H9 (cell line): Measurements from ENCODE around the gene CCDC138. TPM values are rescaled to one million over a fixed set of nuclear protein-coding genes. Genes with fewer than 3 reads are reported as not detected.

Source experiments
- DNase-seq: peaks from one replicate; pipeline ENCODE4 v3.0.0-alpha.2; 2017
- H2AFZ ChIP-seq: one replicate; pipeline ENCODE4 v1.6.1; 2013; ENCODE audit warnings: mild to moderate bottlenecking, low read length, control low read depth, moderate library complexity
- H2AK5ac ChIP-seq: 2 replicates; pipeline ENCODE4 v1.6.1; 2013; ENCODE audit warnings: low read length, control low read depth, mixed read lengths; ENCODE audit not compliant: insufficient read length
- H2BK120ac ChIP-seq: one replicate; pipeline ENCODE4 v1.6.1; 2013; ENCODE audit warnings: low read depth, mild to moderate bottlenecking, low read length, control low read depth, inconsistent platforms; ENCODE audit not compliant: poor library complexity, severe bottlenecking
- H2BK12ac ChIP-seq: 2 replicates; pipeline ENCODE4 v1.6.1; 2013; ENCODE audit warnings: low read length, control low read depth, mixed read lengths, low read depth; ENCODE audit not compliant: insufficient read length
- H2BK15ac ChIP-seq: 2 replicates; pipeline ENCODE4 v1.6.1; 2013; ENCODE audit warnings: low read depth, low read length, control low read depth
- H2BK20ac ChIP-seq: one replicate; pipeline ENCODE4 v1.6.1; 2013; ENCODE audit warnings: low read depth, mild to moderate bottlenecking, low read length, control low read depth, inconsistent platforms; ENCODE audit not compliant: poor library complexity, severe bottlenecking
- H2BK5ac ChIP-seq: 2 replicates; pipeline ENCODE4 v1.6.1; 2013; ENCODE audit warnings: low read length, control low read depth, mixed read lengths; ENCODE audit not compliant: insufficient read length
- H3K14ac ChIP-seq: 2 replicates; pipeline ENCODE4 v1.6.1; 2013; ENCODE audit warnings: low read length, control low read depth; ENCODE audit not compliant: insufficient read depth
- H3K18ac ChIP-seq: 2 replicates; pipeline ENCODE4 v1.6.1; 2013; ENCODE audit warnings: low read depth, mild to moderate bottlenecking, mixed read lengths, low read length, control low read depth; ENCODE audit not compliant: insufficient read length
- H3K23ac ChIP-seq: 2 replicates; pipeline ENCODE4 v1.6.1; 2013; ENCODE audit warnings: low read length, control low read depth, mixed read lengths, low read depth; ENCODE audit not compliant: insufficient read length
- H3K23me2 ChIP-seq: 2 replicates; pipeline ENCODE4 v1.6.1; 2013; ENCODE audit warnings: low read depth, mild to moderate bottlenecking, mixed read lengths, low read length, control low read depth; ENCODE audit not compliant: insufficient read length, poor library complexity, severe bottlenecking
- H3K27ac ChIP-seq: 2 replicates; pipeline ENCODE4 v1.5.1; 2013; ENCODE audit warnings: low read length, control low read depth, mixed read lengths, low read depth; ENCODE audit not compliant: insufficient read length
- H3K27me3 ChIP-seq: 2 replicates; pipeline ENCODE4 v1.6.1; 2013; ENCODE audit warnings: low read length, control low read depth, inconsistent platforms; ENCODE audit not compliant: insufficient read depth
- H3K4ac ChIP-seq: 2 replicates; pipeline ENCODE4 v1.6.1; 2013; ENCODE audit warnings: low read depth, mild to moderate bottlenecking, control low read depth, inconsistent platforms, low read length, moderate library complexity
- H3K4me1 ChIP-seq: 2 replicates; pipeline ENCODE4 v1.6.1; 2013; ENCODE audit warnings: low read length, control low read depth, inconsistent platforms; ENCODE audit not compliant: insufficient read depth
- H3K4me2 ChIP-seq: 2 replicates; pipeline ENCODE4 v1.6.1; 2013; ENCODE audit warnings: low read length, control low read depth, mixed read lengths; ENCODE audit not compliant: insufficient read length, insufficient read depth
- H3K56ac ChIP-seq: 2 replicates; pipeline ENCODE4 v1.6.1; 2013; ENCODE audit warnings: low read depth, mild to moderate bottlenecking, mixed read lengths, low read length, control low read depth; ENCODE audit not compliant: insufficient read length
- H3K79me1 ChIP-seq: 2 replicates; pipeline ENCODE4 v1.6.1; 2013; ENCODE audit warnings: low read depth, mild to moderate bottlenecking, moderate library complexity, low read length, control low read depth, inconsistent platforms; ENCODE audit not compliant: insufficient read depth, poor library complexity, severe bottlenecking
- H3K79me2 ChIP-seq: 2 replicates; pipeline ENCODE4 v1.6.1; 2013; ENCODE audit warnings: low read length, control low read depth, inconsistent platforms; ENCODE audit not compliant: insufficient read depth
- H3K9ac ChIP-seq: 2 replicates; pipeline ENCODE4 v1.6.1; 2013; ENCODE audit warnings: low read length, control low read depth, mixed read lengths; ENCODE audit not compliant: insufficient read length; ENCODE audit errors: extremely low read depth
- H3K9me3 ChIP-seq: one replicate; pipeline ENCODE4 v1.6.1; 2013; ENCODE audit warnings: low read depth, low read length, inconsistent platforms; ENCODE audit not compliant: control insufficient read depth
- H3T11ph ChIP-seq: one replicate; pipeline ENCODE4 v1.6.1; 2013; ENCODE audit warnings: mild to moderate bottlenecking, low read length, control low read depth, inconsistent platforms
- H4K20me1 ChIP-seq: one replicate; pipeline ENCODE4 v1.6.1; 2013; ENCODE audit not compliant: control insufficient read depth, insufficient read length, insufficient read depth
- H4K5ac ChIP-seq: 2 replicates; pipeline ENCODE4 v1.6.1; 2013; ENCODE audit warnings: low read depth, mild to moderate bottlenecking, mixed read lengths, low read length, control low read depth; ENCODE audit not compliant: insufficient read length
- H4K8ac ChIP-seq: replicated peaks from 2 replicates; pipeline ENCODE4 v1.6.1; 2013; ENCODE audit warnings: low read length, control low read depth, mixed read lengths, low read depth; ENCODE audit not compliant: insufficient read length
- H4K91ac ChIP-seq: 2 replicates; pipeline ENCODE4 v1.6.1; 2013; ENCODE audit warnings: low read depth, mild to moderate bottlenecking, moderate library complexity, mixed read lengths, low read length, control low read depth; ENCODE audit not compliant: insufficient read length
- H3K27ac Mint-ChIP-seq, 3 experiments: 2 replicates in 2 of 3; 3 replicates in 1 of 3; pipeline ENCODE4 v1.8.0; 2020 to 2021; ENCODE audit warnings: mixed read lengths in 3 of 3, mild to moderate bottlenecking in 1 of 3, moderate library complexity in 1 of 3
- H3K27me3 Mint-ChIP-seq: 2 replicates; pipeline ENCODE4 v1.8.0; 2021; ENCODE audit warnings: low read depth, mild to moderate bottlenecking, moderate library complexity, mixed read lengths
- H3K36me3 Mint-ChIP-seq, 3 experiments: 2 replicates in 2 of 3; 3 replicates in 1 of 3; pipeline ENCODE4 v1.8.0; 2020 to 2021; ENCODE audit warnings: low read depth in 3 of 3, mixed read lengths in 3 of 3; ENCODE audit not compliant: insufficient read depth in 1 of 3
- H3K4me1 Mint-ChIP-seq, 2 experiments: 2 replicates each; pipeline ENCODE4 v1.8.0; 2020; ENCODE audit warnings: mixed read lengths in 2 of 2
- H3K4me3 Mint-ChIP-seq, 2 experiments: 2 replicates in 1 of 2; 3 replicates in 1 of 2; pipeline ENCODE4 v1.8.0; 2020 to 2021; ENCODE audit warnings: mild to moderate bottlenecking in 2 of 2, mixed read lengths in 2 of 2, moderate library complexity in 1 of 2
- H3K9me3 Mint-ChIP-seq, 2 experiments: 2 replicates in 1 of 2; 3 replicates in 1 of 2; pipeline ENCODE4 v1.8.0; 2020; ENCODE audit warnings: mild to moderate bottlenecking in 2 of 2, mixed read lengths in 2 of 2, moderate library complexity in 1 of 2
- CTCF ChIP-seq: fragments of 200-600 bp; sonication (generic); conservative IDR thresholded peaks from 3 replicates; pipeline ENCODE4 v1.8.0; 2021; ENCODE audit warnings: antibody characterized with exemption, mild to moderate bottlenecking
- WGBS: extraction: QIAGEN DNeasy Blood & Tissue Kit; methylation state at CpG from one replicate; pipeline ENCODE4 v1.1.7; 2013; ENCODE audit warnings: missing lambda C conversion rate, low lambda C conversion rate, mixed read lengths; ENCODE audit not compliant: insufficient read length; ENCODE audit errors: extremely low coverage; 5-methylcytosine and 5-hydroxymethylcytosine counted together
- total RNA-seq: library from RNA; stranded (reverse); gene quantifications from 2 replicates; pipeline ENCODE4 v1.2.1, GENCODE V29; 2021

CCDC138 gene
- total RNA-seq, 1 experiment from 2014 or later = 32.7 TPM

DNA sequence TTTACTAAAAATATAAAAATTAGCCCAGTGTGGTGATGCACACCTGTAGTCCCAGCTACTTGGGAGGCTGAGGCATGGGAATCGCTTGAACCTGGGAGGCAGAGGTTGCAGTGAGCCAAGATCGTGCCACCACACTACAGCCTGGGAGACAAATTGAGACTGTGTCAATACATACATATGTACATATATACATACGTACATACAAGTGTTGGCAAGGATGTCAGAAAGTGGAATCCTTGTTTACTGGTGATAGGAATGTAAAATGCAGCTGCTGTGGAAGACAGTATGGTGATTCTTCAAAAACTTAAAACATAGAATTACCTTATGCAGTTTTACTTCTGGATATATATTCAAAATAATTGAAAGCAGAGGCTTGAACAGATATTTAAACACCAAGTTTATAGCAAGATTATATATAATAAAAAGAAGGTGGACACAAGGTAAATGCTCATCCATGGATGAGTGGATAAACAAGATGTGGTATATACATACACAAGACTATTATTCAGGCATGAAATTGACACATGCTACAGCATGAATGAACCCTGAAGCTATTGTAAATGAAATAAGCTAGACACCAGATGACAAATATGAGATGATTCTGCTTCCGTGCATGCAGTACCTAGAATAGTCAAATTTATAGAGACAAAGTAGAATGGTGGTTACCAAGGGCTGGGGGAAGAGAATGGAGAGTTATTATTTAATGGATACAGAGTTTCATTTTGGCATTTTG, 43.2 kb downstream of the CCDC138 start:
- H2BK120ac ChIP-seq = no peak overlapping the region
- Mint-ChIP-seq H3K27me3 (no peaks in the 10 kb centered on the region), H3K36me3 (peaks cover 2 to 19% (median 3%) of the 10 kb centered on the region in 3 experiments; a peak in 6 of 7 replicates), H3K9me3 (no peaks in the 10 kb centered on the region; a peak in 1 of 5 replicates), H3K4me3 (no peak overlapping the region), H3K27ac (no peak overlapping the region), H3K4me1 (peaks cover 10% of the 10 kb centered on the region in 2 experiments; a peak in 3 of 4 replicates)
- H3K27ac ChIP-seq = no peak overlapping the region
- no peak overlapping the region for H3K18ac ChIP-seq
- H3K9ac ChIP-seq = no peak overlapping the region
- H3K56ac ChIP-seq = no peak overlapping the region
- H2BK20ac ChIP-seq = no peak overlapping the region
- no peak overlapping the region for H2AK5ac ChIP-seq
- no peak overlapping the region for H3K4me2 ChIP-seq
- no peaks in the 10 kb centered on the region for H3K79me2 ChIP-seq
- no peak for TF ChIP-seq CTCF
- DNase-seq = no peak
- H3K23me2 ChIP-seq = no peaks in the 10 kb centered on the region
- no peak overlapping the region for H3K23ac ChIP-seq
- H3K79me1 ChIP-seq = no peaks in the 10 kb centered on the region
- no peak overlapping the region for H3K14ac ChIP-seq
- H4K20me1 ChIP-seq = no peaks in the 10 kb centered on the region
- no peaks in the 10 kb centered on the region for H3K27me3 ChIP-seq
- H2AFZ ChIP-seq = no peak overlapping the region
- no peak overlapping the region for H2BK15ac ChIP-seq
- H2BK12ac ChIP-seq = no peak overlapping the region
- no peak overlapping the region for H2BK5ac ChIP-seq
- no peak overlapping the region for H4K91ac ChIP-seq
- H3T11ph ChIP-seq = no peak overlapping the region
- WGBS = no CpG with 5 or more reads among the region's 4 CpGs
- no peak overlapping the region for H3K4ac ChIP-seq
- no peaks in the 10 kb centered on the region for H3K9me3 ChIP-seq
- H3K4me1 ChIP-seq = no peaks in the 10 kb centered on the region
- no peak overlapping the region for H4K8ac ChIP-seq
- H4K5ac ChIP-seq = no peak overlapping the region
